ENCODE measurements around the gene DVL3.

- TF ChIP-seq, protein P1, sequence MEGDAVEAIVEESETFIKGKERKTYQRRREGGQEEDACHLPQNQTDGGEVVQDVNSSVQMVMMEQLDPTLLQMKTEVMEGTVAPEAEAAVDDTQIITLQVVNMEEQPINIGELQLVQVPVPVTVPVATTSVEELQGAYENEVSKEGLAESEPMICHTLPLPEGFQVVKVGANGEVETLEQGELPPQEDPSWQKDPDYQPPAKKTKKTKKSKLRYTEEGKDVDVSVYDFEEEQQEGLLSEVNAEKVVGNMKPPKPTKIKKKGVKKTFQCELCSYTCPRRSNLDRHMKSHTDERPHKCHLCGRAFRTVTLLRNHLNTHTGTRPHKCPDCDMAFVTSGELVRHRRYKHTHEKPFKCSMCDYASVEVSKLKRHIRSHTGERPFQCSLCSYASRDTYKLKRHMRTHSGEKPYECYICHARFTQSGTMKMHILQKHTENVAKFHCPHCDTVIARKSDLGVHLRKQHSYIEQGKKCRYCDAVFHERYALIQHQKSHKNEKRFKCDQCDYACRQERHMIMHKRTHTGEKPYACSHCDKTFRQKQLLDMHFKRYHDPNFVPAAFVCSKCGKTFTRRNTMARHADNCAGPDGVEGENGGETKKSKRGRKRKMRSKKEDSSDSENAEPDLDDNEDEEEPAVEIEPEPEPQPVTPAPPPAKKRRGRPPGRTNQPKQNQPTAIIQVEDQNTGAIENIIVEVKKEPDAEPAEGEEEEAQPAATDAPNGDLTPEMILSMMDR (IDR thresholded peaks at IDR 0.05): no peak
- no peak for TF ChIP-seq EP300 (IDR thresholded peaks at IDR 0.05)
Observed at GRCh38 chr3:184203526-184203925, 48.3 kb downstream of the DVL3 start.

All from gastroesophageal sphincter (tissue), 3 donors.